HG02571 (cell line): Measurements from ENCODE around the gene MSGN1.

Experiments used
- ATAC-seq: cut with Tn5 transposase; IDR thresholded peaks from one replicate; pipeline ENCODE4 v1.9.1; 2021; ENCODE audit warnings: mild to moderate bottlenecking, moderate library complexity; ENCODE audit not compliant: unreplicated experiment

Gene MSGN1, protein sequence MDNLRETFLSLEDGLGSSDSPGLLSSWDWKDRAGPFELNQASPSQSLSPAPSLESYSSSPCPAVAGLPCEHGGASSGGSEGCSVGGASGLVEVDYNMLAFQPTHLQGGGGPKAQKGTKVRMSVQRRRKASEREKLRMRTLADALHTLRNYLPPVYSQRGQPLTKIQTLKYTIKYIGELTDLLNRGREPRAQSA

DNA sequence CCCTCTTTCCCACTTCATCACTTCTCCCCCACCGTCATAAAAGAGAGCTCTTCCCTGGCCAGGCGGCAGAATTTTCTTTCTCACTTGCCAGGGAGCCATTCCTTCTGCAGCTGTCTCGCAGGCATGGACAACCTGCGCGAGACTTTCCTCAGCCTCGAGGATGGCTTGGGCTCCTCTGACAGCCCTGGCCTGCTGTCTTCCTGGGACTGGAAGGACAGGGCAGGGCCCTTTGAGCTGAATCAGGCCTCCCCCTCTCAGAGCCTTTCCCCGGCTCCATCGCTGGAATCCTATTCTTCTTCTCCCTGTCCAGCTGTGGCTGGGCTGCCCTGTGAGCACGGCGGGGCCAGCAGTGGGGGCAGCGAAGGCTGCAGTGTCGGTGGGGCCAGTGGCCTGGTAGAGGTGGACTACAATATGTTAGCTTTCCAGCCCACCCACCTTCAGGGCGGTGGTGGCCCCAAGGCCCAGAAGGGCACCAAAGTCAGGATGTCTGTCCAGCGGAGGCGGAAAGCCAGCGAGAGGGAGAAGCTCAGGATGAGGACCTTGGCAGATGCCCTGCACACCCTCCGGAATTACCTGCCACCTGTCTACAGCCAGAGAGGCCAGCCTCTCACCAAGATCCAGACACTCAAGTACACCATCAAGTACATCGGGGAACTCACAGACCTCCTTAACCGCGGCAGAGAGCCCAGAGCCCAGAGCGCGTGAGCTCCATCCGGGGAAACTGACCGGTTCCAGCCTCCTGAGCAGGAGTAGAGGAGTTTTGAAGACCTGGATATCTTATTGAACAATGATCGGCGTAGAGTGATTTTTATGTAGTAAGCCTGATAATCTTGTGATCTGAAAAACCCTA lies at the start of gene MSGN1:
Gene MSGN1 (plus strand): TSS at position 65 of the 850 bp plus-strand sequence. CDS start 59 bp downstream, at position 124.
- ATAC-seq, result no peak

DNA sequence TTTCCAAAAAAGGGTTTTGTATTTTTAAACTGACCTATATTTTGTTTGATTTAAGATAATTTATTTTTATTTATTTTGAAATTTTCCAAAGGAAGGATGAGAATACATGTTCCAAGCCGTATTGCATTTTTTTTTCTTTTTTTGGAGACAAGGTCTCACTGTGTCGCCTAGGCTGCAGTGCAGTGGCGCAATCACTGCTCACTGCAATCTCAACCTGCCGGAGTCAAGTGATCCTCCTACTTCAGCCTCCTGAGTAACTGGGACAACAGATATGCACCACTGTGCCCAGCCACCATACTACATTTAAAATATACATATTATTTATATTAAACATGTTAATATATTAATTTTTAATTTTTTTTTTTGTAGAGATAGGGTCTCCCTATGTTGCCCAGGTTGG lies 47.4 kb upstream of the MSGN1 start:
- ATAC-seq, result no peak

DNA sequence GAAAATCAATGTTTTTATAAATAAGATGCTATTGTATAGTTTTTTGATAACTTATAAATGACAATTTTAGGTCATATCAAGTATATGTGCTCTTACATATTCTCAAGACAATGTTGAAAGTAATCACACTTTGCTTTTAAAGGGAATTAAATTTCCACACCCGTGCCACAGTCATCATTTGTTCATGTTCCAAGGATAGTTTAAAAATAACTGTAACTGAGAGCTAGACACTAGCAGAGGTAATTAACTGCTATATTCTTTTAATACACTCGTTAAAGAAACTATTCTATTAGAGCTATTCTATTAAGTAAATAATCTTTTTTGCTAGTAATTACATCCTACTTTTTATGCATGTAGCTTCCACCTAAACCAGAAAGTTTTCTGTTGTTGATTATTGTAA lies 44.3 kb upstream of the MSGN1 start:
- no peak for ATAC-seq

DNA sequence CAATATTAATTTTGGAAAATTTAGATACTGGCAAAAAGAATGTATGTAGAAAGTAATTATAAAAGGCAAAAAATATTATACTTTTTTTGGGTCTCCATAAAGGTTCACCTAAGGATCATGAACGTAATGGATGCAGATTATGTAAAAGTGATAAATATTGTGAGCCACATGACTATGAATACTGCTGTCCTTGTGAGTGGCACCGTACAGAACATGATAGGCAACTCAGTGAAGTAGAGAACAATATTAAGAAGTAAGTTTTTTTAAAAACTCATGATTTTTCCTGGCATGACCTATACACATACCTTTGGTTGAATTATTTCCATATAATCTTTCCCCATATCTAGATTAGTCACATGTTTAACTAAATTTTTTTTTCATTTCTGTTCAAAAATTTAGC lies 43.7 kb upstream of the MSGN1 start:
- ATAC-seq, result no peak

DNA sequence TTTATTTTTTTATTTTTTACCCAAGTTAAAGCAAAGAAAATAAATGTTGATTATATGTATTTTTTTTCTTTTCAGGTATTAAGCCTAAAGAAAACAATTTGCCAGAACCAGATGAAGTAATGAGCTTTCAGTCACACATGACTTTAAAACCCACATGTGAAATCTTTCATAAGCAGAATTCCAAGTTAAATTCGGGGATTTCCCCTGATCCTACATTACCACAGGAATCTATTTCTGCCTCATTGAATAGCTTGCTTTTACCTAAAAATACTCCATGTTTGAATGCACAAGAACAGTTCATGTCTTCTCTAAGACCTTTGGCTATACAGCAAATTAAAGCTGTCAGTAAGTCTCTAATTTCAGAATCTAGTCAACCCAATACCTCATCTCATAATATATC lies 35.7 kb upstream of the MSGN1 start:
- no peak for ATAC-seq

DNA sequence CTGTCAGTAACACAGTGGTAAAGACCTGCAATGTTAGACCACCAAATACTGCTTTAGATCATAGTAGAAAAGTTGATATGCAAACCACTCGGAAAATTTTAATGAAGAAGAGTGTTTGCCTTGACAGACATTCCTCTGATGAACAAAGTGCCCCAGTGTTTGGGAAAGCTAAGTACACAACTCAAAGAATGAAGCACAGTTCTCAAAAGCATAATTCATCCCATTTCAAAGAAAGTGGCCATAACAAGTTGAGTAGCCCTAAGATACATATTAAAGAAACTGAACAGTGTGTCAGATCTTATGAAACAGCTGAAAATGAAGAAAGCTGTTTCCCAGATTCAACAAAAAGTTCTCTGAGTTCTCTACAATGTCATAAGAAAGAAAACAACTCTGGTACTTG lies 34.8 kb upstream of the MSGN1 start:
- no peak for ATAC-seq

DNA sequence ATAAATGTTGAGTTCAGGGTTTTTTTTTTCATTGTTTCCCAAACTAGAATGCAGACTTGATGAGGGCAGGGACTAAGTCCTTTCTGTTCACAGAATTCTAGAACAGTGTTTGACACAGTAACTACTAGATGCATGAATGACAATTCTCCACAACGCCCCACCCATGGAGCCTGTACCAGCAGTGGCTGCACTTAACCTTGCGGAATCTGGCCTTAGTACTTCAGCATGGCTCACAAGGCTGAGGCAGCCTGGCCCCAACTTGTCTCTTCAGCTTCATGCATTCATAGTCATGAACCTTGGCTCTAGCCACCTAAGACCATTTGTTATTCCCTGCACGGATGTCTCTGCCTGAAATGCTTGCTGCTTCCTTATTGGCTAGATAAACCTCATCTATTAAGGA lies 29.5 kb upstream of the MSGN1 start:
- ATAC-seq, result no peak

DNA sequence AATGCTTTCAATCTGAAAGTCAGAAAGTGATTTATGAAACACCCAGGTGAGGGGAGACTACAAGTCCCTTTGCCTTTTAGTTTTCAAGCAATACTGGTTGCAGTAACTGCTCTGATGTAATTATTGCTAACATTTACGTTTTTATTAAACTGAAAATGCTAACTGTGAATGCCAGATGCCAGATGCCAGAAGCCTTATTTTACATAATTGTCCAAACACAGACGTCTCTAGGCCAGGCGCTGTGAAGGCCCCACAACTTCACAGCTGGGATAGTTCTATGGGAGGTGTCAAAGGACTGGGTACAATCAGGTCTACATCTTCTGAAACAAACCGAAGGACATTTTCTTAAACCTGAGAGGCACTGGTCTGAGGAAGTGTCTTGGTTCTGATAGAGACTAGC lies 27.5 kb upstream of the MSGN1 start:
- no peak for ATAC-seq

DNA sequence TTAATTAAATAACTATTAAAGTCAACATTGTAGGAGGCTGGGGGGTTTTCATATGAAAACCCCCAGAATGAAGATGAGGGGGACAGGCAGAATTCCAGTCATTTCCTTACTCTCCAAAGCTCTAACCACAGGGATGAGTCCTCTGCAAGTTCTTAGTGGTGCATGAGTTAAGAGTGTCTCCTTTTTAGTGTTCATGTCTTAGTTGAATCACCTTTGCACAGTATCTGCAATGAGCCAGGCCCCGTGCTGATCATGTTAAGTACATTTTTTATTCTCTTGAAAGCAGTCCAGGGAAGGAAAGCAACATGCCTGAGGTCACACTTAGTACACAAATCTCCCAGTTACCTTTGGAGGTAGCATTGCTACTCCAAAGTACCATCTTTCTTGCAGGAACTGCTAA lies 25.7 kb upstream of the MSGN1 start:
- ATAC-seq, result no peak

DNA sequence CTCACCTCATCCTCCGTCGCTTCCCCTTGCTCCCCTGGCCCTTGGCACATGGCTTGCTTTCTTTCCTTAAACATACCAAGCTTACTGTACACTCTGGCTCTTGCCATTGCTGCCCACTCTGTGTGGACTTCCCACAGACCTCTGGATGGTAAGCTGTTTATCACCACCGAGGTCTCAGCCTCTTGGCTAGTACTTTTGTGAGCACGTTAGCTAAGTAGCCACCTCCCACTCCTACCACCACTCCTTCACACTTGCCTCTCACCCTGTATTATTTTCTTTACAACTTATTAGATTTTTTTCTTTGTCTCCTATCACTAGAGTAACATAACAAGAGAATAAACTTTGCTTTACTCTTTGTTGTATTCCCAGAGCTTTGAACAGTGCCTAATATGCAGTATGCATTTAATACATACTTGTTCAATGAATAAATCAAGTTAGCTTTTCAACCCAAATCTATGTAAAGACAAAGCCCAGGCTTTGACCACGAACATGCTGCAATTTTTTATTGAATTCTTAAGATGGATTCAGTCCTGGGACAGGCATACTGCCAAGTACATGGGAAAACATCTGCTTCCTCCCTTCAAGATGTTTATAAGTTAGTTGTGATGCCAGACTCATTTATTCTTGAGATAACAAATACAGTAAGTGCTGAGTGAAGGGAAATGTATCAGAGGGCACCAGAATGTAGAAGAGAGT lies 25.0 kb upstream of the MSGN1 start:
- no peak for ATAC-seq

DNA sequence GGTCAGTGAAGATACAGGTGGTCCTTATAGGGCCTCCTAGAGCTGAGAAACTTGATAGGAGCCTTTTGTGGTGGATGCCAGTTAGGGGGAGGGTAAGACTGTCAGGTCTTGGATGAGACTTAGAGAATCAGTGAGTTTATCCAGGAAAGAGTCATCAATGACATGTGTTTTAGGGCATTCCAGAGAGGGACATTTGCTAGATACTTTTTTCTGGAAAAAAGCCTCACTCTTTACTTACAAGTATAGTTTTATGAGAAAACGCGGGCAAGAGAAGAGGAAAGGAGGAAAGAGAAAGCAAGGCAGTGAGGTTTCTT lies 24.5 kb upstream of the MSGN1 start:
- no peak for ATAC-seq

DNA sequence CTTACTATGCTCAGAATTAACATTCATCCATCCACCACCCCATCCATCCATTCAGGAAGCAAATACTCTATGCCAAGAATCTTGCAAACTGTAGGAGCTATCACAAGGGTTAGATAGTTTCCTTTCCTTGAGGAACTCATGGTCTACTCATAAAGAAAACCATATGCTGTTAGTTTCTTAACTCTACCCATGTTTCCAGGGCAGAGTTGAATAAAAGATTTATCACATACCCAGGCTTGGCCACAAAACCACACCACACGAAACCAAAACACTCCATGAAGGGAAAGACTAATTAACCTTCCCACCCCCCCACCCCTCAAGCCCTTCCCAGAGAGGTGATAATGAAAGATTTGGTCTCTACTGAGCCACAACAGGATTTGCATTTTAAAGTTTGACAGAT lies 23.7 kb upstream of the MSGN1 start:
- no peak for ATAC-seq

DNA sequence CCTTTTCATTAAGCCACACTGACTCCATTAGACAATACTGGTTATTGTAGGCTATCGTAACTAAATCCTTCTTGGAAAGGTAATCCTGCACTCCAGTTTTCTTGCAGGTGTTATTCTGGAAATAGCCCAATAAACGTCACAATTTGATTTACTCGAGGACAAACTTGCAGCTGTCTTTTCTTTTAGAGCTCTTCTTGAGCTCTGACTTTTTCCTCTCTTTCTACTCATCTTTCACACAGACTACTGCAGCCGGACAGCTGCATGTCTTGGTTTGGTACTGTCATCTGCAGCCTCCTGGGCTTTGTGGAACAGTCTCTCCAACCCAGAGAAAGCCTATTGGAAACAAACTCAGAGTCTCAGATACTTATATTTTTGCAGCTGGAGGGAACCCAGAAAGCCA lies 23.0 kb upstream of the MSGN1 start:
- no peak for ATAC-seq

DNA sequence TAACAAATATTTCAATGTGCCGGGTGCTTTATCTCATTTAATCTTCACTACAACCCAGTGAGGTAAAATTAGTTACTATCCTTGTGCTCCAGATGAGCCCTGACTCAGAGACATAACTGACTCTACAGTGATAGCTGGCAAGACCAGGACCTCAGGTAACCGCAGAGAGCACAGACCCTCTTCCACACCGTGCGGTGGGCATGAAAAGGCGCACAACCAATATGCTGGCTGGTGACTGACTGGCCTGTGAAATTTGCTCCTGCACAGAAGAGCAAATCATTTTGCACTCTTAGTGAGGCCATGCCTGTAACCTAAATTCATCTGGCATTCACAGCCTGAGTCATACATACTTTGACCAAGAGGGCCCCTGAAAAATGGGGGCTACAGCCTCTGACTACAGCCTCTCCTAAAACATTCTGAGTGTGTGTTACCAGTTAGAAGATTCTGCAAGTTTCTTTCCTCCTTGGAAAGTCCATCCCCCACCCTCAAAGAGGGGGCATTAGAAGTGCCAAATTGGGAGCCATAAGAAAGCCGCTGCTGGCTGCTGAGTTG lies 22.4 kb upstream of the MSGN1 start:
- no peak for ATAC-seq

DNA sequence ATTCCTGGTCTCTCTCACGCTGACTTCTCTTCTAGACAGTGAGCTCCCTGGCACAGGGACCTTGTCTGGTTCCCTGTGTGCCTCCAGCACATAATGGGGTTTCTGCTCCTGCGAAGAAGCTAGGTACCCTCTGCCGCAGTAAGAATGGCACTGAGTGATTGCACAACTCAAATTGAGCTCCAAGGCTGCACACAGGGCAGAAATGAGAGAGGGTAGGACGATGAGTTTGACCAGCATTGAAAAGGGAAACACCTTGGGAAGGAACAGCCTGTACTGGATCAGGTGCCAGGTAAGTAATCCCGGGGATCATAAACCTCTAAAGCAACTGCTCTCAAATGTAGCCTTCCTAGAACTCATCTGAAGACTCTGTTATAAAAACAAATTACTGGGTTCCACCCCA lies 21.0 kb upstream of the MSGN1 start:
- no peak for ATAC-seq

DNA sequence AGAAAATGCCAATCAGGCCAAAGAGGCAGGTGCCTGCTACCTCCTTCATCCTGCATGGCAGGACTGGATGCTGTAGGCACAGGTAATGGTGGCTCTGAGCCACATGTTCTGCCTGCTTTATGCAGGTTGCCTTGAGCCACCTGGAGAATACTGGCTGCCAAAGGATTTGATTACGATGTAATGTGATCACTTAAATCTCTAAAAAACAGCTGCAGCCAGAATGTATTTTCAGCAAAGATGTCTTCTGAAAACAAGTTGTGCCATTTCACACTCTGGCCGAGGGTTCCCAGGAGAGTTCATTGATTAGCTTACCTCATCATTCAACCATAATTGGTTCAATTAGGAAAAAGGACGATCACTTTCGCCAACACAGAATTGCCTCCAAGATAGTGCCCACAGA lies 17.9 kb upstream of the MSGN1 start:
- no peak for ATAC-seq

DNA sequence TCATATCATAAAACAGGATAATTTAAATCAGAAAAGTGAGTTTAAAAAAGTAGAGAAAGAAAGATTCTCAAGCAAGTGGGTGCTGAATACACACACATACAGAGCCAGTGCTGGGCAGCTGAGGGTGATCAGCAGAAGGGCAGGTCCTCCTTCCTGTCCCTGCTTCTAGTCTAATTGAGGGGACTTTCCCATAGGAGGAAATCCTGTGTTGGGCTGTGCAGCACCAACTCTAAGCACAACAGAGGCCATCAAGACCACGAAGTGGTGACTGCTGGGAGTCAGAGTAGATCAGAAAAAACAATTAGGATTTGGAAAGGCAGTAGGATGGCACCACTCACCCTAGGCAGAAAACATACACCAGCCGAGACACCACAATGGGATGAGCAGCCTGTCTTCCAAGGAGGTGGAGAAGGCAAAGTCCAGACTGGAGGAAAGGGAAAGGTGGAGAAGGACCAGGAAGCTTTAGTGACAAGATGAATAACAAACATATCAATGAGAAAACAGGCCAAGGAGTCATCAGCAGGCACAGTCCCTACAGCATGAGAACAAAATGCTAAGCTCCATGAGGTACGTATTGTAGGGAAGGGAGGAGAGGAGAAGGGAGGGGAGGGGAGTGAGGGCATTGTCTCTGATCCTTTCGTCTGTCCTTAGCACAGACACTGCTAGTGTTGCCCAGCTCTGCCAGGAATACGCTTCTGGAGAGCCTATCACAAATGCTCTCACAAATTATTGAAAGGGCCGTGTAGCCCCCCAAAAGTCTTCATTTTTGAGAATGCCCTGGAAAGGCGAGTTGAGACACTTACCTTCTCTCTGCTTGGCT lies 16.7 kb upstream of the MSGN1 start:
- no peak for ATAC-seq

DNA sequence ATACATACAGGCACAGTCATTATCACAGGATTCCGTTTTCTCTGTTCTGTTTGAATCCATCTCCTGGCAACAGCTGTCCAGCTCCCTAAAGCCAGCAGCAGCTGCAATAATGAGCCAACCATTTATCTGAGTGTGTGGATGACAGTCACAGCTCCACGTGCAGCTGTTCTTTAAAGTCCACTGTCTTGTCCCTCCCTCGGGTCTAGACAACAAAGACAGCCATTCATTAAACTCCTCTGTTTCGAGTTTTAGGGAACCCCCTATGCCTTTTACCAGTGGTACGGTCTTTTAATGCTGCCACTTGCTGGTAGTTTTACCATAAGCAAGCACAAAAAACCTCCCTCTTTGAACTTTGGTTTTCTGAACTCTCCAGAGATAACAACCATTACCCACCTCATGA lies 16.0 kb upstream of the MSGN1 start:
- ATAC-seq, result no peak

DNA sequence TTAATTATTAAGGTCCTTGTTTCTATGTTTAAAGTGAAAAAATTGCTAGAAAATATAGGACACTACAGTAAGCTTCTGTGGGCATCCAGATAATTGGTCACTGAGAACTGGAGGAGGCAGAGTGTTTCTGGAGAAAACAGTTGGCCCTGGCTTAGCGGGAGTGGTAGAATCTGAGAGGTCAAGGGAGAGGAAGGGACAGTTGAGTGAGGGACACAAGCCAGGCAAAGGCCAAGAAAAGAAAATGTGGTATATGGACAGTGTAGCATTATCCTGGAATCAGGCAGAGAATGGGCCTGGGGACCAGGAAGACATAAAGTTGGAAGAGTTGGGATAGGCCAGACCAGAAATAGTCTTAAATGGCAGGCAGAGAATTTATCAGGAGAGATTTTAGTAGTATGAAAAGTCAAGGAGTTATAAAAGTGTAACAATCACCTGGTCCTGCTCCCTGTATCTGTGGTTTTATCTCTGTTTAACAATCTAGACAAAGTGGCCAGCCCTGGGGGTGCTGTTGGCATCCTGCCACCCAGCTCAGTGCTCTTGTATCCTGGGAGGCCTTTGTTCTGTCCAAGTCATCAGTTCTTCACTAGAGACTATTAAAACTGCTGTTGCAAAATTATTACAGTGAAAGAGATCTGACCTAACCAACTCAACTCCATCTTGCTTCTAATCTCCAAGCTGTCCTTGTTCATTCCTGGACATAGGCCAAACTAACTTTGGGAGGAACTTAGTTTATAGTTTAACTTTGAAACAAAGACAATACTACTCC lies 15.4 kb upstream of the MSGN1 start:
- no peak for ATAC-seq

DNA sequence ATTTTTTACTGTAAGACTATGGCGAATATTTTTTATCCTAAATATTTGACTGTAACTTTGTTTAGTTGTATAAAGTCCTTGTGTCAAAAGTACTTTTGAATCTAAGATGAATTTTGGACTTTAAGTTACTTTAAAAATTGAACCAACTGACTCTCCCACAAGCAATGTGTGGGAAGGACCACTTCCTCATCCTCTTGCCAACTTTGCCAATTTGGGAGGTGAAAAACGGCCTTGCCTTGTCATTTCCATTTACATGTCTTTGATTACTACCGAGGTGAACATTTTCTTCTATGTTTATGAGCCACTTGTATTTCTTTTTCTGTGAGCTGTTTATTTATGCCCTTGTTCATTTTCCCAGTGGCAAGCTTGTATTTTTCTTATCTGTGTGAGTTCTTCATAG lies 12.8 kb upstream of the MSGN1 start:
- no peak for ATAC-seq
